ENCODE data around the gene UBR4.

The UBR4 gene

GRCh38 chr1:19138331-19138730, 71.7 kb downstream of the UBR4 start:
- Histone ChIP-seq H3K36me3 (replicated peaks; ENCODE audit: insufficient read depth, low read length) (peaks cover 5% of the 10 kb centered on the region; the same call in 1 of the 2 replicates), H3K79me2 (ENCODE audit: low read length) (no peaks in the 10 kb centered on the region), H3K9me3 (replicated peaks; ENCODE audit: insufficient read depth, low read length) (no peaks in the 10 kb centered on the region), H3F3A (ENCODE audit: insufficient read depth, low read length) (no peaks in the 10 kb centered on the region), H3K9me2 (replicated peaks; ENCODE audit: insufficient read depth, low read length) (no peaks in the 10 kb centered on the region), H3K4me3 (ENCODE audit: low read length) (no peak overlapping the region), H2AFZ (ENCODE audit: low read length) (no peak overlapping the region), H3K9ac (ENCODE audit: low read length) (no peak overlapping the region), H3K27ac (ENCODE audit: low read length) (no peak overlapping the region), H4K20me1 (ENCODE audit: insufficient read depth, low read length) (no peaks in the 10 kb centered on the region), H3K4me1 (ENCODE audit: low read length) (no peaks in the 10 kb centered on the region), H3K27me3 (replicated peaks; ENCODE audit: insufficient read depth, low read length) (no peaks in the 10 kb centered on the region), H3K4me2 (ENCODE audit: low read depth, low read length) (no peak overlapping the region)
- no peak for DNase-seq
- no peak for TF ChIP-seq EZH2phosphoT487 (IDR thresholded peaks at IDR 0.05; ENCODE audit: low read length)
- no peak for TF ChIP-seq EZH2 (optimal IDR thresholded peaks at IDR 0.05; ENCODE audit: low read depth, low read length)
- no peak for TF ChIP-seq CTCF (IDR thresholded peaks at IDR 0.05; ENCODE audit: low read length)

- TF ChIP-seq EZH2 (optimal IDR thresholded peaks at IDR 0.05; ENCODE audit: low read depth, low read length) (no peak), EZH2phosphoT487 (IDR thresholded peaks at IDR 0.05; ENCODE audit: low read length) (no peak), CTCF (IDR thresholded peaks at IDR 0.05; ENCODE audit: low read length) (no peak)
- H3K9me3 ChIP-seq (replicated peaks; ENCODE audit: insufficient read depth, low read length), result no peaks in the 10 kb centered on the region
- no peaks in the 10 kb centered on the region for H4K20me1 ChIP-seq (ENCODE audit: insufficient read depth, low read length)
- no peak overlapping the region for H3K27ac ChIP-seq (ENCODE audit: low read length)
- H3K79me2 ChIP-seq (ENCODE audit: low read length), result no peaks in the 10 kb centered on the region
- H3K9me2 ChIP-seq (replicated peaks; ENCODE audit: insufficient read depth, low read length), result no peaks in the 10 kb centered on the region
- no peak overlapping the region for H3K4me3 ChIP-seq (ENCODE audit: low read length)
- H2AFZ ChIP-seq (ENCODE audit: low read length), result no peak overlapping the region
- no peak for DNase-seq
- H3F3A ChIP-seq (ENCODE audit: insufficient read depth, low read length), result no peaks in the 10 kb centered on the region
- peaks cover 8% of the 10 kb centered on the region; the same call in 1 of the 2 replicates for H3K36me3 ChIP-seq (replicated peaks; ENCODE audit: insufficient read depth, low read length)
- no peaks in the 10 kb centered on the region for H3K4me1 ChIP-seq (ENCODE audit: low read length)
- no peak overlapping the region for H3K9ac ChIP-seq (ENCODE audit: low read length)
- no peak overlapping the region for H3K4me2 ChIP-seq (ENCODE audit: low read depth, low read length)
- no peaks in the 10 kb centered on the region for H3K27me3 ChIP-seq (replicated peaks; ENCODE audit: insufficient read depth, low read length)
Observed at GRCh38 chr1:19137158-19137557, 72.9 kb downstream of the UBR4 start.

- DNase-seq, result no peak
- no peaks in the 10 kb centered on the region for H3K4me1 ChIP-seq (ENCODE audit: low read length)
- no peak overlapping the region for H3K27ac ChIP-seq (ENCODE audit: low read length)
- H3K79me2 ChIP-seq (ENCODE audit: low read length), result no peaks in the 10 kb centered on the region
- no peak for TF ChIP-seq EZH2phosphoT487 (IDR thresholded peaks at IDR 0.05; ENCODE audit: low read length)
- TF ChIP-seq EZH2 (optimal IDR thresholded peaks at IDR 0.05; ENCODE audit: low read depth, low read length), result no peak
- no peak for TF ChIP-seq CTCF (IDR thresholded peaks at IDR 0.05; ENCODE audit: low read length)
- no peak overlapping the region for H3K4me2 ChIP-seq (ENCODE audit: low read depth, low read length)
- H3K36me3 ChIP-seq (replicated peaks; ENCODE audit: insufficient read depth, low read length), result peaks cover 9% of the 10 kb centered on the region; the same call in 1 of the 2 replicates
- no peak overlapping the region for H2AFZ ChIP-seq (ENCODE audit: low read length)
- H3K9ac ChIP-seq (ENCODE audit: low read length), result no peak overlapping the region
- no peaks in the 10 kb centered on the region for H4K20me1 ChIP-seq (ENCODE audit: insufficient read depth, low read length)
- no peaks in the 10 kb centered on the region for H3F3A ChIP-seq (ENCODE audit: insufficient read depth, low read length)
- no peaks in the 10 kb centered on the region for H3K9me3 ChIP-seq (replicated peaks; ENCODE audit: insufficient read depth, low read length)
- no peaks in the 10 kb centered on the region for H3K27me3 ChIP-seq (replicated peaks; ENCODE audit: insufficient read depth, low read length)
- no peaks in the 10 kb centered on the region for H3K9me2 ChIP-seq (replicated peaks; ENCODE audit: insufficient read depth, low read length)
- no peak overlapping the region for H3K4me3 ChIP-seq (ENCODE audit: low read length)
Observed at GRCh38 chr1:19133360-19133759, 76.7 kb downstream of the UBR4 start.
